Measurements from ENCODE around the gene COL7A1. TPM values are rescaled to one million over a fixed set of nuclear protein-coding genes. Genes with fewer than 3 reads are reported as not detected.
A peak's percentile ranks its signal among the peaks of the same experiment; 100 is the strongest.

Gene COL7A1
- total and polyA plus RNA-seq, 10 donors, result 8.6 to 144 (median 25.6) TPM

- peaks cover 0 to 39% (median 21%) of the 10 kb centered on the region in 6 donors for H3K36me3 ChIP-seq
- peak; percentile 98 for DNase-seq
- intact Hi-C loops (cut with DNase I; ENCODE audit: low total_unique reads), result no loop called here
- no peaks in the 10 kb centered on the region for H3K27me3 ChIP-seq (replicated peaks in 1 of 7)
- TF ChIP-seq, protein P1, sequence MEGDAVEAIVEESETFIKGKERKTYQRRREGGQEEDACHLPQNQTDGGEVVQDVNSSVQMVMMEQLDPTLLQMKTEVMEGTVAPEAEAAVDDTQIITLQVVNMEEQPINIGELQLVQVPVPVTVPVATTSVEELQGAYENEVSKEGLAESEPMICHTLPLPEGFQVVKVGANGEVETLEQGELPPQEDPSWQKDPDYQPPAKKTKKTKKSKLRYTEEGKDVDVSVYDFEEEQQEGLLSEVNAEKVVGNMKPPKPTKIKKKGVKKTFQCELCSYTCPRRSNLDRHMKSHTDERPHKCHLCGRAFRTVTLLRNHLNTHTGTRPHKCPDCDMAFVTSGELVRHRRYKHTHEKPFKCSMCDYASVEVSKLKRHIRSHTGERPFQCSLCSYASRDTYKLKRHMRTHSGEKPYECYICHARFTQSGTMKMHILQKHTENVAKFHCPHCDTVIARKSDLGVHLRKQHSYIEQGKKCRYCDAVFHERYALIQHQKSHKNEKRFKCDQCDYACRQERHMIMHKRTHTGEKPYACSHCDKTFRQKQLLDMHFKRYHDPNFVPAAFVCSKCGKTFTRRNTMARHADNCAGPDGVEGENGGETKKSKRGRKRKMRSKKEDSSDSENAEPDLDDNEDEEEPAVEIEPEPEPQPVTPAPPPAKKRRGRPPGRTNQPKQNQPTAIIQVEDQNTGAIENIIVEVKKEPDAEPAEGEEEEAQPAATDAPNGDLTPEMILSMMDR (IDR thresholded peaks at IDR 0.05 in 8 of 11, conservative IDR thresholded peaks at IDR 0.05 in 3 of 11), result peak; percentile 77 to 95 (median 87)
- TF ChIP-seq POLR2A (IDR thresholded peaks at IDR 0.05) (peak in 2 of 3 donors; percentile 8 to 52), POLR2AphosphoS5 (IDR thresholded peaks at IDR 0.05) (peak; percentile 94 to 97 (median 95))
- H3K27ac ChIP-seq, result peak within 1 kb of the TSS; percentile 32 to 92 (median 88)
- no peaks in the 10 kb centered on the region for H3K9me3 ChIP-seq
- H3K4me1 ChIP-seq, result peaks cover 6 to 54% (median 28%) of the 10 kb centered on the region in 6 donors
- H3K4me3 ChIP-seq, result peak within 1 kb of the TSS; percentile 56 to 91 (median 82)
- WGBS, 5 donors, result 1 to 5% (median 2%) methylated on average over 35 to 86 of the region's 86 CpGs
These were observed 14.2 kb upstream of the COL7A1 start, which contains the start of gene UQCRC1 for GRCh38 chr3:48609088-48610005. TSS of gene UQCRC1 (minus strand) at chr3:48609646. CDS start at chr3:48609620, 26 bp downstream.

GRCh38 chr3:48607519-48607918 lies 12.4 kb upstream of the COL7A1 start:
- H3K27me3 ChIP-seq (replicated peaks in 1 of 7), result no peaks in the 10 kb centered on the region
- H3K36me3 ChIP-seq, result peaks cover 3 to 57% (median 40%) of the 10 kb centered on the region in 6 donors
- no peak overlapping the region for H3K4me3 ChIP-seq
- H3K27ac ChIP-seq, result no peak overlapping the region
- H3K9me3 ChIP-seq, result no peaks in the 10 kb centered on the region
- no peak for DNase-seq
- 92 to 96% (median 95%) methylated on average over 5 of the region's 5 CpGs for WGBS, 5 donors
- H3K4me1 ChIP-seq, result peaks cover 6 to 49% (median 25%) of the 10 kb centered on the region in 6 donors
- TF ChIP-seq POLR2AphosphoS5 (IDR thresholded peaks at IDR 0.05) (no peak), POLR2A (IDR thresholded peaks at IDR 0.05) (no peak)
- TF ChIP-seq, protein P1 (IDR thresholded peaks at IDR 0.05 in 8 of 11, conservative IDR thresholded peaks at IDR 0.05 in 3 of 11), result no peak
- intact Hi-C loops (cut with DNase I; ENCODE audit: low total_unique reads), result no loop called here

GRCh38 chr3:48601622-48601994 lies 6.5 kb upstream of the COL7A1 start:
- H3K27ac ChIP-seq, result no peak overlapping the region
- intact Hi-C loops (cut with DNase I; ENCODE audit: low total_unique reads), result no loop called here

More at GRCh38 chr3:48601622-48601994, 6.5 kb upstream of the COL7A1 start:
- Histone ChIP-seq H3K9me3 (no peaks in the 10 kb centered on the region), H3K4me3 (no peak overlapping the region), H3K4me1 (peaks cover 0 to 29% (median 10%) of the 10 kb centered on the region in 6 donors), H3K36me3 (peaks cover 13 to 100% (median 89%) of the 10 kb centered on the region in 6 donors), H3K27me3 (replicated peaks in 1 of 7) (no peaks in the 10 kb centered on the region)
- 77 to 93% (median 89%) methylated on average over 2 of the region's 2 CpGs for WGBS, 5 donors
- DNase-seq, result no peak
- TF ChIP-seq POLR2A (IDR thresholded peaks at IDR 0.05) (no peak), POLR2AphosphoS5 (IDR thresholded peaks at IDR 0.05) (no peak)
- TF ChIP-seq, protein P1 (IDR thresholded peaks at IDR 0.05 in 8 of 11, conservative IDR thresholded peaks at IDR 0.05 in 3 of 11), result no peak
